PFSK-1 (cell line): Measurements from ENCODE around the gene ABHD17A.

Experiments
- FOXP2 ChIP-seq: optimal IDR thresholded peaks from 2 replicates; pipeline ENCODE3; 2011; ENCODE audit warnings: borderline replicate concordance, control low read depth, inconsistent platforms; ENCODE audit not compliant: insufficient read depth; ENCODE audit errors: extremely low read length, extremely low read depth
- POLR2AphosphoS5 ChIP-seq: IDR thresholded peaks from 2 replicates; pipeline ENCODE4 v1.6.1; 2012; ENCODE audit warnings: low read depth, mild to moderate bottlenecking, control low read depth, low read length, moderate library complexity
- SIN3A ChIP-seq: IDR thresholded peaks from 2 replicates; pipeline ENCODE4 v1.6.1; 2012; ENCODE audit warnings: mild to moderate bottlenecking, low read length, moderate library complexity, borderline replicate concordance; ENCODE audit not compliant: insufficient read depth
- TAF1 ChIP-seq: IDR thresholded peaks from 2 replicates; pipeline ENCODE4 v1.6.1; 2012; ENCODE audit warnings: low read length, control low read depth, borderline replicate concordance; ENCODE audit not compliant: insufficient read depth
- TF ChIP-seq, protein P1 (sequence below), 2 experiments: IDR thresholded peaks; 2 replicates each; pipeline versions ENCODE4 v1.6.1 to v1.8.0; 2011 to 2012; ENCODE audit warnings: low read depth in 2 of 2, low read length in 2 of 2, control low read depth in 1 of 2, inconsistent platforms in 1 of 2, mild to moderate bottlenecking in 1 of 2, moderate library complexity in 1 of 2; ENCODE audit not compliant: insufficient read depth in 1 of 2

The ABHD17A gene

DNA sequence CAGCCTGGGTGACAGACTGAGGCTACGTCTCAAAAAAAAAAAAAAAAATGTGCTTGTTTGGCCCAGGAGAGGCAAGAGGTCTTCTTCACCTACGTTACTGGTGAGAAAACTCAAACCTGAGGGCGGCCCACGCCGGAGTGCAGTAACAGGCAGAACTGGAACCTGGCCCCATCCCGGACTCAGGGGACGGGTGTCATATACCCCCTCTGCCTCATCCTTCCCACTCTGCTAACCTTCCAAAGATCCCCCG, 19.5 kb upstream of the ABHD17A start:
- TF ChIP-seq SIN3A, result no peak
- TF ChIP-seq, protein P1, sequence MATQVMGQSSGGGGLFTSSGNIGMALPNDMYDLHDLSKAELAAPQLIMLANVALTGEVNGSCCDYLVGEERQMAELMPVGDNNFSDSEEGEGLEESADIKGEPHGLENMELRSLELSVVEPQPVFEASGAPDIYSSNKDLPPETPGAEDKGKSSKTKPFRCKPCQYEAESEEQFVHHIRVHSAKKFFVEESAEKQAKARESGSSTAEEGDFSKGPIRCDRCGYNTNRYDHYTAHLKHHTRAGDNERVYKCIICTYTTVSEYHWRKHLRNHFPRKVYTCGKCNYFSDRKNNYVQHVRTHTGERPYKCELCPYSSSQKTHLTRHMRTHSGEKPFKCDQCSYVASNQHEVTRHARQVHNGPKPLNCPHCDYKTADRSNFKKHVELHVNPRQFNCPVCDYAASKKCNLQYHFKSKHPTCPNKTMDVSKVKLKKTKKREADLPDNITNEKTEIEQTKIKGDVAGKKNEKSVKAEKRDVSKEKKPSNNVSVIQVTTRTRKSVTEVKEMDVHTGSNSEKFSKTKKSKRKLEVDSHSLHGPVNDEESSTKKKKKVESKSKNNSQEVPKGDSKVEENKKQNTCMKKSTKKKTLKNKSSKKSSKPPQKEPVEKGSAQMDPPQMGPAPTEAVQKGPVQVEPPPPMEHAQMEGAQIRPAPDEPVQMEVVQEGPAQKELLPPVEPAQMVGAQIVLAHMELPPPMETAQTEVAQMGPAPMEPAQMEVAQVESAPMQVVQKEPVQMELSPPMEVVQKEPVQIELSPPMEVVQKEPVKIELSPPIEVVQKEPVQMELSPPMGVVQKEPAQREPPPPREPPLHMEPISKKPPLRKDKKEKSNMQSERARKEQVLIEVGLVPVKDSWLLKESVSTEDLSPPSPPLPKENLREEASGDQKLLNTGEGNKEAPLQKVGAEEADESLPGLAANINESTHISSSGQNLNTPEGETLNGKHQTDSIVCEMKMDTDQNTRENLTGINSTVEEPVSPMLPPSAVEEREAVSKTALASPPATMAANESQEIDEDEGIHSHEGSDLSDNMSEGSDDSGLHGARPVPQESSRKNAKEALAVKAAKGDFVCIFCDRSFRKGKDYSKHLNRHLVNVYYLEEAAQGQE (IDR thresholded peaks at IDR 0.05; ENCODE audit: insufficient read depth in 1 of 2, low read depth in 2 of 2, low read length in 2 of 2), result no peak

GRCh38 chr19:1902923-1903322, 17.6 kb upstream of the ABHD17A start:
- no peak for TF ChIP-seq POLR2AphosphoS5
- TF ChIP-seq, protein P1 (IDR thresholded peaks at IDR 0.05; ENCODE audit: insufficient read depth in 1 of 2, low read depth in 2 of 2, low read length in 2 of 2), result no peak
- TF ChIP-seq SIN3A, result no peak
- no peak for TF ChIP-seq FOXP2
- TF ChIP-seq TAF1, result no peak

- TF ChIP-seq TAF1 (no peak), FOXP2 (no peak), POLR2AphosphoS5 (no peak), SIN3A (no peak)
- TF ChIP-seq, protein P1 (IDR thresholded peaks at IDR 0.05; ENCODE audit: insufficient read depth in 1 of 2, low read depth in 2 of 2, low read length in 2 of 2), result no peak
These were observed 16.7 kb upstream of the ABHD17A start for GRCh38 chr19:1901940-1902404.

GRCh38 chr19:1896508-1896907, 11.2 kb upstream of the ABHD17A start:
- TF ChIP-seq FOXP2 (no peak), POLR2AphosphoS5 (no peak), SIN3A (no peak), TAF1 (no peak)
- TF ChIP-seq, protein P1 (IDR thresholded peaks at IDR 0.05; ENCODE audit: insufficient read depth in 1 of 2, low read depth in 2 of 2, low read length in 2 of 2), result no peak

GRCh38 chr19:1893791-1894190, 8.5 kb upstream of the ABHD17A start:
- TF ChIP-seq, protein P1 (IDR thresholded peaks at IDR 0.05; ENCODE audit: insufficient read depth in 1 of 2, low read depth in 2 of 2, low read length in 2 of 2), result no peak
